Kasumi-1 (cell line): ENCODE results near the gene GUSB.
"Not testable (repeated sequence)": the region's sequence is repeated elsewhere in the genome, so short reads cannot be mapped to it uniquely, and the experiment has no call there.

Experiments
- DNase-seq, 2 experiments: peaks; one replicate each; lab custom pipeline; 2025; lab: John Stamatoyannopoulos, UW

GUSB gene

GRCh38 chr7:65975814-65976445, 6.1 kb downstream of the GUSB start:
- DNase-seq: no peak

GRCh38 chr7:65974876-65975275, 7.1 kb downstream of the GUSB start:
- no peak for DNase-seq

- DNase-seq: no peak
Observed at GRCh38 chr7:65974191-65974801, 7.7 kb downstream of the GUSB start.

GRCh38 chr7:65972976-65973375, 9.0 kb downstream of the GUSB start:
- no peak for DNase-seq

- DNase-seq: no peak
Observed at GRCh38 chr7:65971021-65971420, 11.0 kb downstream of the GUSB start.

- DNase-seq: no peak
Observed at GRCh38 chr7:65968256-65969185, 13.5 kb downstream of the GUSB start.

GRCh38 chr7:65967361-65968155, 14.5 kb downstream of the GUSB start:
- DNase-seq: no peak

- no peak for DNase-seq
Observed at GRCh38 chr7:65966146-65966545, 15.9 kb downstream of the GUSB start.

- not testable (repeated sequence) for DNase-seq
Observed at GRCh38 chr7:65964671-65965070, 17.3 kb downstream of the GUSB start.

GRCh38 chr7:65962033-65962432, 20.0 kb downstream of the GUSB start:
- DNase-seq: no peak

GRCh38 chr7:65960351-65961074, 21.5 kb downstream of the GUSB start:
- DNase-seq: no peak

GRCh38 chr7:65955718-65956117, 26.3 kb downstream of the GUSB start:
- DNase-seq: no peak

- no peak for DNase-seq
Observed at GRCh38 chr7:65953890-65954450, 28.0 kb downstream of the GUSB start.

- DNase-seq: no peak
Observed at GRCh38 chr7:65953001-65953720, 28.9 kb downstream of the GUSB start.

- no peak for DNase-seq
Observed at GRCh38 chr7:65951837-65952578, 30.0 kb downstream of the GUSB start.

GRCh38 chr7:65946904-65947303, 35.1 kb downstream of the GUSB start:
- no peak for DNase-seq

GRCh38 chr7:65945787-65946186, 36.2 kb downstream of the GUSB start:
- DNase-seq: not testable (repeated sequence)

- DNase-seq: no peak
Observed at GRCh38 chr7:65938336-65938895, 43.6 kb downstream of the GUSB start.

GRCh38 chr7:65937296-65937695, 44.7 kb downstream of the GUSB start:
- DNase-seq: no peak
